Effector memory CD4-positive, alpha-beta T cell (primary cell): Measurements from ENCODE around the gene TPR.

Source experiments
- DNase-seq, 3 donors: peaks; one replicate each; pipeline ENCODE4 v3.0.0-alpha.2; 2020
- H3K27ac ChIP-seq: 2 replicates; pipeline ENCODE4 v1.7.0; 2013; ENCODE audit warnings: mild to moderate bottlenecking, low read length, moderate library complexity; ENCODE audit not compliant: insufficient read depth, poor library complexity, severe bottlenecking
- H3K27me3 ChIP-seq: replicated peaks from 2 replicates; pipeline ENCODE4 v1.7.0; 2013; ENCODE audit warnings: mild to moderate bottlenecking, low read length; ENCODE audit not compliant: insufficient read depth, control insufficient read depth, poor library complexity, severe bottlenecking
- H3K36me3 ChIP-seq: 2 replicates; pipeline ENCODE4 v1.7.0; 2013; ENCODE audit warnings: mild to moderate bottlenecking, low read length, moderate library complexity; ENCODE audit not compliant: control insufficient read depth, insufficient read depth
- H3K4me1 ChIP-seq: 2 replicates; pipeline ENCODE4 v1.7.0; 2013; ENCODE audit warnings: low read length, mild to moderate bottlenecking; ENCODE audit not compliant: control insufficient read depth, insufficient read depth, poor library complexity, severe bottlenecking
- H3K4me3 ChIP-seq: 2 replicates; pipeline ENCODE4 v1.7.0; 2013; ENCODE audit warnings: low read length, low read depth, mild to moderate bottlenecking; ENCODE audit not compliant: insufficient read depth, poor library complexity, severe bottlenecking
- H3K9me3 ChIP-seq: 2 replicates; pipeline ENCODE4 v1.7.0; 2013; ENCODE audit warnings: mild to moderate bottlenecking, low read length, moderate library complexity; ENCODE audit not compliant: control insufficient read depth
- total RNA-seq, 3 donors: gene quantifications; one replicate each; lab custom pipeline; 2026; lab: John Stamatoyannopoulos, UW

The TPR gene
- total RNA-seq = 299 to 391 (median 319) reads per million in 3 donors

DNA sequence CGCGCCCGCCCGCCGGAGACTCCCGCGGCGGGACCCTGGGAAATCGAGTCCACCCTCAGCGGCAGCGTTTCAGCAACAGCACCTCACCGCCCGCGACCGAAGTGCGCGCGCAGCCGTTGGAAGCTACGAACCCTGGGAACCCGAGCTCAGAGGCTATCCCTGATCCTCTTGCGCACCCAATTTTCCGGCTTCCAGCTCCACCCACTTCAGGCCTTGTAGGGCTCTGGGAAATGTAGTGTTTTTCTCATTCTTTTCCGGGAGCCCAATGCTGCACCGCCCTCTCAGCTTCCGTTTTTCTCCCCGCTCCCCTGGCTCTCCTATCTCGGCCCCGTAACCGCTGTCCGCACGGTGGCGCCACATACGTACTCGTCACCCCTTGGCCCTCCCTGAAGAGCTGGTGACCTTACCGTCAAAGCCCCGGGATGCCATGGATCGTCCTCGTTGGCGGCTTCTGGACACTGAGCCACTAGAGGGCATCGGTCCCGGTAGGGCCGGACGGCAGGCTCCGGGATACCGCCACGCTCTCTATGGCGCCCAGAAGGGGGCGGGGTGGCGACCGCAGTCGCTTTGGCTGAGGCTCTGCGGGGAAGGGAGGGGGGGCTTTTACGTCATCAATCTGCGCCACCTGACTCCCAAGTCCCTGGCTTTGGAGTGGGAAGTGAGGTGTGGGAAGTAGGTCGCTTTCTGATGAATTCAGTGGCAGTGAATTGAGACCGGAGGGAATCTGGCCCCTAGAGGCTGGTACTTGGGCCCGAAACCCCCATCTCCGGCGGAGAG lies at the start of gene TPR, which contains the start of gene ODR4:
Gene TPR (minus strand): TSS at position 102 of the 777 bp plus-strand sequence. CDS start 225 bp downstream, outside the sequence.
Gene ODR4 (plus strand): TSS at position 687 of the 777 bp plus-strand sequence. CDS start 3,948 bp downstream, outside the sequence.
- peaks cover 15% of the 10 kb centered on the region for H3K4me1 ChIP-seq
- peaks cover 17% of the 10 kb centered on the region for H3K36me3 ChIP-seq
- H3K27me3 ChIP-seq = no peaks in the 10 kb centered on the region
- peak; percentile 95 to 96 (median 95) for DNase-seq
- peak within 1 kb of the TSS; percentile 98 for H3K4me3 ChIP-seq
- H3K27ac ChIP-seq = peak within 1 kb of the TSS; percentile 94
- H3K9me3 ChIP-seq = no peaks in the 10 kb centered on the region

DNA sequence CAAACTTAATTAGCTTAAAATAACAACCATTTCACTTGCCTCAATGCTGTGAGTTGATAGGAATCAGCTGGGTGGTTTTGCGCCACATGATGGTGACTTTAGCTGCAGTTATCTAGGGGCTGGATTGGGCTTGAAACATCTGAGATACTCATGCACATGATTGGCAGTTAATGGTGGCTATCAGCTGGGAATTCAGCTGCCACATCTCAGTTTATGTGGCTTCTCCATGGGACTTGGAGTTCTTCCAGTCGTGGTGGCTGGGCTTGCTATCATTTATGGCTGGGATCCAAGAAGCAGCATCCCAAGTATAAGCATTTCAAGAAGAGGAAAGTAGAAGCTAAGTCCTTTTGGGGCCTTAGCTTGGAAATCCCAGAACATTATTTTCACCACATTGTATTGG lies 49.5 kb upstream of the TPR start:
- no peak overlapping the region for H3K27ac ChIP-seq
- no peaks in the 10 kb centered on the region for H3K4me1 ChIP-seq
- no peaks in the 10 kb centered on the region for H3K27me3 ChIP-seq
- H3K4me3 ChIP-seq = no peak overlapping the region
- DNase-seq = no peak
- no peaks in the 10 kb centered on the region for H3K9me3 ChIP-seq
- H3K36me3 ChIP-seq = peaks cover under 1% of the 10 kb centered on the region

DNA sequence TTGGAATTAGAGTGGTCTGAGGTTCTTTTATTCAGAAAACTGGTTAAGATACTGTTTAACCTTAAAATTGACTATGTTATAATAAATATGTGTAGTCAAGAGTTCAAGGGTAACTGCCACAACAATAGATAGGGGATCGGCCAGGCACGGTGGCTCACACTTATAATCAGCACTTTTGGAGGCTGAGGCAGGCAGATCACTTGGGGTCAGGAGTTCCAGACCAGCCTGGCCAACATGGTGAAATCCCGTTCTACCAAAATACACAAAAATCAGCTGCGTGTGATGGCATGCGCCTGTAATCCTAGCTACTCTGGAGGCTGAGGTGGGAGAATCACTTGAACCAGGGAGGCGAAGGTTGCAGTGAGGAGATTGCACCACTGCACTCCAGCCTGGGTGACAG lies 46.4 kb upstream of the TPR start:
- H3K27me3 ChIP-seq = no peaks in the 10 kb centered on the region
- no peaks in the 10 kb centered on the region for H3K4me1 ChIP-seq
- no peak for DNase-seq
- H3K36me3 ChIP-seq = peaks cover 14% of the 10 kb centered on the region
- no peak overlapping the region for H3K27ac ChIP-seq
- no peaks in the 10 kb centered on the region for H3K9me3 ChIP-seq
- no peak overlapping the region for H3K4me3 ChIP-seq

DNA sequence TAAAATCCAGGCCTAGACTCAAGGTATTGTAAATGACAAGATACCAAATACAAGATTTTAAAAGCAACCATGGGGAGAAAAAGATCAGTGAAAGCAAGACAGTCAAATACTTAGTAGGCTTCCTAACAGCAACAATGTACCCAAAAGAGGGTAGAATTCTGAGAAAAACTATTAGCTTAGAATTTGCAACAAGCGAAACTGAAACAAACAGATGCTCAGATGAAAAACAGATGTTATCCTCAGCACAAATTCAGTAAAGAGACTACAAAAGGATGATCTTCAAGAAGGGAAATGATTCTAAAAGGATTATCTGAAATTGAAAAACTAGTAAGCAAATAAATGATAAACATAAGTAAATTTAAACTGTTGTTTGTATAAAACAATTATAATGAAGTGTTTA lies 45.9 kb upstream of the TPR start:
- H3K27ac ChIP-seq = no peak overlapping the region
- H3K36me3 ChIP-seq = peaks cover 14% of the 10 kb centered on the region
- no peak for DNase-seq
- H3K4me1 ChIP-seq = no peaks in the 10 kb centered on the region
- H3K4me3 ChIP-seq = no peak overlapping the region
- H3K27me3 ChIP-seq = no peaks in the 10 kb centered on the region
- H3K9me3 ChIP-seq = no peaks in the 10 kb centered on the region

DNA sequence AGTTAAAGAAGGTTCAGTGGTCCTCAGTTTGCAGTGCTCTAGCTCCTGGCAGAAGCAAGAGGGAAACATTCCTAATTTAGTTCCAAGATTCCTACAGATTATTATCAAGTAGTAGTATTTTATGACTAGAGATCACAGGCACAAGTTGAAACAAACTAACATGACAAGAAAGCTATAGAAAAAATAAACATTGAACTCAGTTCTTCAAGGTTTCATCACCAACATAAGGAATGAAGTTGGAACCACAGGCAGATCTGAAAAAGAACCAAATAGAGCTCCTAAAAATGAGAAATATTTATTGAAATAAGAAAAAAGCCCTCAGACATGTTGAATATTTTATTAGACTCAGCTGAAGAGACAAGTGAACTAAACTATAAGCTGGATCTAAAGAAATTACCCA lies 45.3 kb upstream of the TPR start:
- no peak for DNase-seq
- no peaks in the 10 kb centered on the region for H3K9me3 ChIP-seq
- H3K4me1 ChIP-seq = no peaks in the 10 kb centered on the region
- no peak overlapping the region for H3K4me3 ChIP-seq
- H3K27ac ChIP-seq = no peak overlapping the region
- H3K36me3 ChIP-seq = peaks cover 14% of the 10 kb centered on the region
- no peaks in the 10 kb centered on the region for H3K27me3 ChIP-seq

DNA sequence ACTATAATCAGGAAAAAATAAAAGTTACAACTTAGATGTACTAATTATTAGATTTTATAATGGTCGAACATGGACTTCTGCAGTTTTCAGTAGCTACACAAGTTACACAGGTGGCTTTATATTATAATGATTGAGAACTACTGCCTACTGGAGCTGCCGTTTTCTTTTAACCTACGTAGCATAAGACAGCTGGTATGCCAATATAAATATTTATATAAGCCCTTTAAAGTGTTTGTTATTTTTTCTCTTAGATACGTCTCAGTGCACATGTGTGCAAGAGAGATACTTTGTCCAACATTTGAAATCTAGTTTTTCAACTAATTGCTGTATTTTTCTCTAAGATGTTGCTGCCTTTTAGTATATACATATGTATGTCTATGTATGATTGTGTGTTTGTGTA lies 43.5 kb upstream of the TPR start:
- DNase-seq = no peak
- H3K9me3 ChIP-seq = no peaks in the 10 kb centered on the region
- H3K27me3 ChIP-seq = no peaks in the 10 kb centered on the region
- H3K27ac ChIP-seq = no peak overlapping the region
- no peaks in the 10 kb centered on the region for H3K4me1 ChIP-seq
- peaks cover 14% of the 10 kb centered on the region for H3K36me3 ChIP-seq
- H3K4me3 ChIP-seq = no peak overlapping the region

DNA sequence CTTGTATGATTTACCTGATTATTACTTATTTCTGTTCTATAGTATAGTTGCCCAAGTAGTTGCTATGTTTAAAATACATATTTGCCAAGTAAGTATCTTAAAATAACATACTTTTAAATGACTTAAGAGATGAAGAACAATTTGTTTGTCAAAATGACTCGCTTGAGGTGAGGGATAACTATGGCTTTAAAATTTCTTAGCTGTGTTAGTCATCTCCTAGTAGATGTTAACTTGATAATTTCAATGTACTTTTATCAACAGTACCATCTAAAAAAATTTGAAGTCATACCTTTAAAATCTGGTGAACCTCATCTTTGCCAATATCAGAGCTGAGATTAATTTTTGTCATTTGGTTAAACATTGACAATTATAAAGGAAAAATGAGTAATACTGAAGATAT lies 38.3 kb upstream of the TPR start:
- Histone ChIP-seq H3K36me3 (peaks cover 9% of the 10 kb centered on the region), H3K27me3 (no peaks in the 10 kb centered on the region), H3K9me3 (no peaks in the 10 kb centered on the region), H3K4me1 (no peaks in the 10 kb centered on the region), H3K27ac (no peak overlapping the region), H3K4me3 (no peak overlapping the region)
- no peak for DNase-seq

DNA sequence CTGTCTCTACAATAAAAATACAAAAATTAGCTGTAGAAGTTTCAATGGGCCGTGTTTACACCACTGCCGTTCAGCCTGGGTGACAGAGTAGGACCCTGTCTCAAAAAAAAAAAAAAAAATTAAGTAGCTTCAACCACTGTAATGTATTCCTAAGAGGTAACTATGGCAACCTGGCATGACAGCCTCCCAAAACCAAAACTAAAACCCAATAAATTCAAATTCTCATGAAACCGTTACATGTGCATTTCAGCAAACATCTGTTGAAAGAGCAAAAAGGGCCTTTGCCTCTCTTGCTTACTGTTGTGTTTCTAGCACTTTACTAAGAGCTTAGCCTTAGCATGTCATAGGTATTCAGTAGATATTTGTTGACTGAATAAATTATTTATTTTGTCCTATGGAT lies 34.0 kb upstream of the TPR start:
- H3K27ac ChIP-seq = no peak overlapping the region
- no peaks in the 10 kb centered on the region for H3K4me1 ChIP-seq
- H3K4me3 ChIP-seq = no peak overlapping the region
- DNase-seq = no peak
- H3K9me3 ChIP-seq = no peaks in the 10 kb centered on the region
- H3K36me3 ChIP-seq = peaks cover 24% of the 10 kb centered on the region
- no peaks in the 10 kb centered on the region for H3K27me3 ChIP-seq

DNA sequence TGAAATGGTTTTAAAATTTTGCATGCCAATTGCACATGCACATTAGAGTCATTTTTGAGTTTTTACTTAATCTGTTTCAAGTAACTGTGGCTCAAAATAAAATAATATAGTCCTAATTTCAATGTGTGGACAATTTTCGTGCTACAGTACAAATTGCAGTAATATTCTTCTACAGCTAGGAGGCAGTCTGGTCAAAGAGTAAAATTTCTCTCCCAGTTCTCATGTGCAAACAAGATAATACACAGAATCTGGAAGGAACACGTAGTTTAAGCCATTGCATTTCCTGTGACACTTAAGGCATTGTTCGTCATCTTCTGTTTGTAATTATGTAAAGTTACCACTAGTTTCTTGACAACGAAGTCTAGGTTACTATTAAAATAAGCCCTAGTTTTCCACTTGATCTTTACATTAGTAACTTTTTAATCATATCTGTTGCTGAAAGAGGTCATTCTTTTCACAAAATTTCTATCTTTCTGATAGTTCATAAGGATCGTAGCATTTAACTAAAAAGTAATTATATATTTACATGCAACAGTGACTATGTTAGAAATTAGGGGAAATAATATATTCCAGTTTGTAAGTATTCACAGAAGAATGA lies 29.5 kb upstream of the TPR start:
- Histone ChIP-seq H3K27me3 (no peaks in the 10 kb centered on the region), H3K36me3 (peaks cover 26% of the 10 kb centered on the region), H3K27ac (no peak overlapping the region), H3K4me3 (no peak overlapping the region), H3K9me3 (no peaks in the 10 kb centered on the region), H3K4me1 (no peaks in the 10 kb centered on the region)
- DNase-seq = no peak

DNA sequence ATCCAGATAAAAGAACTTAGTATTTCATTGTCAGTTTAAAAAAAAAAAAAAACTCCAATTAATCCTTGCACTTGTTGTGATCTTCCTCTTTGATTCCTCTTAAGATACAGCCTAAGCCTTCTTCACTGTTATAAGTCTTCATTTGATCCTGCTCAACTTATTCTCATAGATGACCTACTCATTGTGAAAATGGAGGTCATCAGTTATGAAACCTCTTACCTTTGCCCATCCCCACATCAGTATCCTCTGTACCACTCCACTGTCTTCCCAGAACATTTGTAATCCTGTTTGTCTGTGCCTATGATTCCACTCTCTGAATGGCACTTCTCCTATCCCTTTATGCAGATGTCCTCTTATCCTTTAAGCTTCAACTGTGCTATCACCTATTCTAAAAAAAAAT lies 28.6 kb upstream of the TPR start:
- Histone ChIP-seq H3K9me3 (no peaks in the 10 kb centered on the region), H3K36me3 (peaks cover 32% of the 10 kb centered on the region), H3K4me3 (no peak overlapping the region), H3K4me1 (no peaks in the 10 kb centered on the region), H3K27ac (no peak overlapping the region), H3K27me3 (no peaks in the 10 kb centered on the region)
- DNase-seq = no peak
